ENCODE results near the gene PTGR1. TPM values are rescaled to one million over a fixed set of nuclear protein-coding genes. Genes with fewer than 3 reads are reported as not detected.
"Not testable (repeated sequence)": the region's sequence is repeated elsewhere in the genome, so short reads cannot be mapped to it uniquely, and the experiment has no call there.

Gene PTGR1
- total RNA-seq, 2 experiments from 2014 or later, result 4.7 to 4.8 TPM

GRCh38 chr9:111631214-111631971, 31.9 kb upstream of the PTGR1 start, which contains the start of gene DNAJC25:
TSS of gene DNAJC25 (plus strand) at chr9:111631334. CDS start at chr9:111631408, 74 bp downstream.
- CTCF ChIA-PET, result interaction anchor here (1.2 to 2.6 kb wide), 6 partner anchors 10 to 443 kb away, joined by 3 to 12 read pairs (median 5); partner anchors contain the start of gene GNG10
- peak; percentile 98 for DNase-seq
- intact Hi-C loops (cut with micrococcal nuclease), result loop anchor here (1.0 to 10.0 kb wide), 9 partner anchors 31 to 1119 kb away; partner anchors contain the start of genes HSDL2, PTBP3, SNX30 and UGCG
- H3K4me1 Mint-ChIP-seq (ENCODE audit: low read depth), result peaks cover 43% of the 10 kb centered on the region
- no peaks in the 10 kb centered on the region for H3K27me3 Mint-ChIP-seq
- H3K9me3 Mint-ChIP-seq, result no peaks in the 10 kb centered on the region
- H3K27ac Mint-ChIP-seq, result peak within 1 kb of the TSS; percentile 74
- POLR2A ChIA-PET, result interaction anchor here (0.9 to 2.5 kb wide), 5 partner anchors 18 to 1375 kb away, joined by 3 to 21 read pairs (median 5); partner anchors contain the start of genes ECPAS, GNG10 and TXN
- H3K4me3 Mint-ChIP-seq, result peak within 1 kb of the TSS; percentile 90
- H3K36me3 Mint-ChIP-seq, result peaks cover 2% of the 10 kb centered on the region

- Mint-ChIP-seq H3K27ac (peak overlapping the region; percentile 74), H3K4me1 (ENCODE audit: low read depth) (peaks cover 39% of the 10 kb centered on the region), H3K27me3 (no peaks in the 10 kb centered on the region), H3K9me3 (no peaks in the 10 kb centered on the region), H3K4me3 (peak overlapping the region; percentile 90), H3K36me3 (peaks cover 2% of the 10 kb centered on the region)
- POLR2A ChIA-PET, result interaction anchor here (0.9 to 2.5 kb wide), 5 partner anchors 18 to 1374 kb away, joined by 3 to 21 read pairs (median 5); partner anchors contain the start of genes ECPAS, GNG10 and TXN
- intact Hi-C loops (cut with micrococcal nuclease), result loop anchor here (1.0 to 10.0 kb wide), 9 partner anchors 31 to 1120 kb away; partner anchors contain the start of genes HSDL2, PTBP3, SNX30 and UGCG
- CTCF ChIA-PET, result interaction anchor here (1.2 to 2.6 kb wide), 6 partner anchors 10 to 444 kb away, joined by 3 to 12 read pairs (median 5); partner anchors contain the start of gene GNG10
- DNase-seq, result no peak
Measured at GRCh38 chr9:111630964-111631213, 31.4 kb upstream of the PTGR1 start.

GRCh38 chr9:111630182-111630963, 30.9 kb upstream of the PTGR1 start:
- intact Hi-C loops (cut with micrococcal nuclease), result loop anchor here (2.0 to 10.0 kb wide), 5 partner anchors 103 to 1120 kb away; partner anchors contain the start of genes PTBP3, SNX30, UGCG and ZNF483
- Mint-ChIP-seq H3K27me3 (peaks cover 2% of the 10 kb centered on the region), H3K4me1 (ENCODE audit: low read depth) (peaks cover 34% of the 10 kb centered on the region), H3K36me3 (peaks cover 2% of the 10 kb centered on the region), H3K27ac (peak overlapping the region; percentile 74), H3K9me3 (no peaks in the 10 kb centered on the region), H3K4me3 (peak overlapping the region; percentile 90)
- DNase-seq, result no peak
- ChIA-PET CTCF (interaction anchor here (1.5 to 2.6 kb wide), 3 partner anchors 9 to 129 kb away, joined by 4 to 12 read pairs (median 6); partner anchors contain the start of gene GNG10), POLR2A (interaction anchor here (0.9 to 2.5 kb wide), 6 partner anchors 17 to 1374 kb away, joined by 3 to 21 read pairs (median 5); partner anchors contain the start of genes ECPAS, GNG10 and TXN)

GRCh38 chr9:111628411-111628810, 29.0 kb upstream of the PTGR1 start:
- no peak for DNase-seq
- H3K27me3 Mint-ChIP-seq, result peaks cover 2% of the 10 kb centered on the region
- intact Hi-C loops (cut with micrococcal nuclease), result no loop called here
- H3K4me1 Mint-ChIP-seq (ENCODE audit: low read depth), result peaks cover 17% of the 10 kb centered on the region
- no peak overlapping the region for H3K4me3 Mint-ChIP-seq
- no peaks in the 10 kb centered on the region for H3K9me3 Mint-ChIP-seq
- H3K36me3 Mint-ChIP-seq, result peaks cover 2% of the 10 kb centered on the region
- H3K27ac Mint-ChIP-seq, result no peak overlapping the region
- POLR2A ChIA-PET, result no interaction called here
- CTCF ChIA-PET, result no interaction called here

GRCh38 chr9:111627260-111627963, 28.0 kb upstream of the PTGR1 start:
- Mint-ChIP-seq H3K36me3 (no peaks in the 10 kb centered on the region), H3K9me3 (no peaks in the 10 kb centered on the region), H3K27me3 (peaks cover 2% of the 10 kb centered on the region), H3K4me3 (no peak overlapping the region), H3K4me1 (ENCODE audit: low read depth) (peaks cover 7% of the 10 kb centered on the region), H3K27ac (no peak overlapping the region)
- DNase-seq, result no peak
- intact Hi-C loops (cut with micrococcal nuclease), result no loop called here
- POLR2A ChIA-PET, result no interaction called here
- CTCF ChIA-PET, result no interaction called here

GRCh38 chr9:111622626-111623025, 23.2 kb upstream of the PTGR1 start:
- intact Hi-C loops (cut with micrococcal nuclease), result loop anchor here (1.0 kb wide), 1 partner anchor 24 kb away; no protein-coding TSS in a partner anchor
- peaks cover 2% of the 10 kb centered on the region for H3K27me3 Mint-ChIP-seq
- ChIA-PET CTCF (interaction anchor here (0.6 kb wide), 1 partner anchor 197 kb away, joined by 3 read pairs; no protein-coding TSS in a partner anchor), POLR2A (no interaction called here)
- no peaks in the 10 kb centered on the region for H3K36me3 Mint-ChIP-seq
- no peak for DNase-seq
- H3K9me3 Mint-ChIP-seq, result no peaks in the 10 kb centered on the region
- H3K27ac Mint-ChIP-seq, result no peak overlapping the region
- no peak overlapping the region for H3K4me3 Mint-ChIP-seq
- H3K4me1 Mint-ChIP-seq (ENCODE audit: low read depth), result no peaks in the 10 kb centered on the region

- intact Hi-C loops (cut with micrococcal nuclease), result loop anchor here (1.0 kb wide), 1 partner anchor 24 kb away; no protein-coding TSS in a partner anchor
- Mint-ChIP-seq H3K36me3 (no peaks in the 10 kb centered on the region), H3K4me3 (no peak overlapping the region), H3K4me1 (ENCODE audit: low read depth) (no peaks in the 10 kb centered on the region), H3K27me3 (peaks cover 2% of the 10 kb centered on the region), H3K27ac (no peak overlapping the region), H3K9me3 (no peaks in the 10 kb centered on the region)
- ChIA-PET POLR2A (interaction anchor here (0.7 kb wide), 1 partner anchor 98 kb away, joined by 3 read pairs; no protein-coding TSS in a partner anchor), CTCF (interaction anchor here (0.6 to 1.3 kb wide), 9 partner anchors 9 to 776 kb away, joined by 3 to 6 read pairs (median 3); partner anchors contain the start of genes DNAJC25 and ECPAS)
- peak; percentile 37 for DNase-seq
Measured at GRCh38 chr9:111621895-111622480, 22.5 kb upstream of the PTGR1 start.

GRCh38 chr9:111617349-111617748, 17.9 kb upstream of the PTGR1 start:
- POLR2A ChIA-PET; CTCF ChIA-PET; DNase-seq; H3K36me3 Mint-ChIP-seq; intact Hi-C loops (cut with micrococcal nuclease); H3K4me3 Mint-ChIP-seq; H3K27me3 Mint-ChIP-seq; H3K9me3 Mint-ChIP-seq; H3K27ac Mint-ChIP-seq; H3K4me1 Mint-ChIP-seq (ENCODE audit: low read depth): not testable (repeated sequence)

- H3K9me3 Mint-ChIP-seq, result no peaks in the 10 kb centered on the region
- no peaks in the 10 kb centered on the region for H3K36me3 Mint-ChIP-seq
- no peak overlapping the region for H3K27ac Mint-ChIP-seq
- CTCF ChIA-PET, result interaction anchor here (1.8 kb wide), 1 partner anchor 18 kb away, joined by 4 read pairs; no protein-coding TSS in a partner anchor
- no peak overlapping the region for H3K4me3 Mint-ChIP-seq
- peaks cover 11% of the 10 kb centered on the region for H3K27me3 Mint-ChIP-seq
- DNase-seq, result no peak
- intact Hi-C loops (cut with micrococcal nuclease), result no loop called here
- no peaks in the 10 kb centered on the region for H3K4me1 Mint-ChIP-seq (ENCODE audit: low read depth)
- POLR2A ChIA-PET, result no interaction called here
Measured at GRCh38 chr9:111615928-111616327, 16.5 kb upstream of the PTGR1 start.

- H3K27me3 Mint-ChIP-seq, result peaks cover 16% of the 10 kb centered on the region
- DNase-seq, result no peak
- no peak overlapping the region for H3K27ac Mint-ChIP-seq
- no peak overlapping the region for H3K4me3 Mint-ChIP-seq
- H3K4me1 Mint-ChIP-seq (ENCODE audit: low read depth), result no peaks in the 10 kb centered on the region
- ChIA-PET CTCF (interaction anchor here (0.9 to 1.2 kb wide), 2 partner anchors 15 kb away, joined by 3 read pairs; no protein-coding TSS in a partner anchor), POLR2A (interaction anchor here (1.5 kb wide), 1 partner anchor 18 kb away, joined by 3 read pairs; the partner anchor contains the start of gene DNAJC25)
- intact Hi-C loops (cut with micrococcal nuclease), result no loop called here
- H3K9me3 Mint-ChIP-seq, result no peaks in the 10 kb centered on the region
- no peaks in the 10 kb centered on the region for H3K36me3 Mint-ChIP-seq
Measured at GRCh38 chr9:111613436-111614040, 14.1 kb upstream of the PTGR1 start.

Measured in activated CD4-positive, alpha-beta memory T cell treated with anti-CD3 and anti-CD28 coated beads for 36 hours (primary cell).